LNCAP (cell line): ENCODE data around the gene CAMTA1.

Experiments used
- CTCF ChIP-seq: fragments of 450-650 bp; IDR thresholded peaks from 2 replicates; pipeline ENCODE4 v1.5.1; 2017; ENCODE audit warnings: mild to moderate bottlenecking

CAMTA1 gene

GRCh38 chr1:6963912-6964307, 178.7 kb downstream of the CAMTA1 start:
- TF ChIP-seq CTCF, result no peak

GRCh38 chr1:6965083-6965934, 180.1 kb downstream of the CAMTA1 start:
- no peak for TF ChIP-seq CTCF

- TF ChIP-seq CTCF, result no peak
Measured at GRCh38 chr1:6965935-6966241, 180.6 kb downstream of the CAMTA1 start.

GRCh38 chr1:6966326-6966725, 181.1 kb downstream of the CAMTA1 start:
- no peak for TF ChIP-seq CTCF

GRCh38 chr1:6967431-6968111, 182.3 kb downstream of the CAMTA1 start:
- no peak for TF ChIP-seq CTCF

- no peak for TF ChIP-seq CTCF
Measured at GRCh38 chr1:6969106-6969505, 183.9 kb downstream of the CAMTA1 start.

GRCh38 chr1:6969762-6970161, 184.5 kb downstream of the CAMTA1 start:
- no peak for TF ChIP-seq CTCF
